Lung (tissue), 12 donors: ENCODE data around the gene RPS14. TPM values are rescaled to one million over a fixed set of nuclear protein-coding genes. Genes with fewer than 3 reads are reported as not detected.
A peak's percentile ranks its signal among the peaks of the same experiment; 100 is the strongest.

ENCODE experiments used
- ATAC-seq: fragments of 200-7000 bp; cut with Tn5 transposase; one replicate; pipeline ENCODE4 v1.9.1; 2020; ENCODE audit warnings: moderate number of reproducible peaks; ENCODE audit not compliant: insufficient read depth, low FRiP score
- DNase-seq, 3 donors: peaks; one replicate each; pipeline ENCODE4 v3.0.0-alpha.2; 2013 to 2017
- H3K27ac ChIP-seq, 2 donors: one replicate each; pipeline ENCODE4 v1.5.1; 2013; ENCODE audit warnings: mild to moderate bottlenecking in 2 of 2, moderate library complexity in 2 of 2, control low read depth in 1 of 2, inconsistent platforms in 1 of 2, low read depth in 1 of 2, low read length in 1 of 2
- H3K27me3 ChIP-seq, 3 donors: one replicate each; pipeline ENCODE4 v1.5.1; 2013; ENCODE audit warnings: low read length in 2 of 3; ENCODE audit not compliant: control insufficient read depth in 3 of 3, insufficient read depth in 3 of 3
- H3K36me3 ChIP-seq, 4 donors: one replicate each; pipeline ENCODE4 v1.5.1; 2013; ENCODE audit warnings: low read length in 4 of 4, mild to moderate bottlenecking in 1 of 4, moderate library complexity in 1 of 4; ENCODE audit not compliant: control insufficient read depth in 4 of 4, insufficient read depth in 4 of 4
- H3K4me1 ChIP-seq, 5 donors: one replicate each; pipeline ENCODE4 v1.5.1; 2013; ENCODE audit warnings: low read length in 5 of 5, mild to moderate bottlenecking in 2 of 5, moderate library complexity in 1 of 5; ENCODE audit not compliant: control insufficient read depth in 5 of 5, insufficient read depth in 5 of 5
- H3K4me3 ChIP-seq: one replicate; pipeline ENCODE4 v1.5.1; 2013; ENCODE audit warnings: mild to moderate bottlenecking, control low read depth, moderate library complexity
- H3K9ac ChIP-seq, 2 donors: one replicate each; pipeline ENCODE4 v1.5.1; 2013; ENCODE audit warnings: low read length in 2 of 2, control low read depth in 1 of 2; ENCODE audit not compliant: insufficient read depth in 1 of 2
- H3K9me3 ChIP-seq, 4 donors: one replicate each; pipeline ENCODE4 v1.5.1; 2013; ENCODE audit warnings: low read length in 3 of 4, mild to moderate bottlenecking in 1 of 4, moderate library complexity in 1 of 4; ENCODE audit not compliant: control insufficient read depth in 4 of 4, insufficient read depth in 3 of 4
- CTCF ChIP-seq: IDR thresholded peaks from 2 replicates; pipeline ENCODE4 v1.5.1; 2012; ENCODE audit warnings: mild to moderate bottlenecking; ENCODE audit errors: control extremely low read depth, extremely low read depth
- WGBS, 2 donors: extraction: QIAGEN DNeasy Blood & Tissue Kit; methylation state at CpG; one replicate each; pipeline ENCODE4 v1.1.7; 2013; 5-methylcytosine and 5-hydroxymethylcytosine counted together
- polyA plus RNA-seq, 2 donors: library from polyadenylated mRNA; stranded (reverse); fragments of 200-250 nt; gene quantifications; one replicate each; pipeline ENCODE4 v1.2.1, GENCODE V29; 2013
- total RNA-seq, 2 donors: library from RNA; depleted of rRNA in 1 of 2; stranded (reverse); fragments of >200 nt in 1 of 2; gene quantifications; one replicate each; pipeline ENCODE4 v1.2.1, GENCODE V29; 2014 to 2021
- donor health status: control.
- donor health status: control.
- donor health status: Bipolar disorder and iron deficiency.
- donor health status: healthy.
- donor health status: DM: yes; HTN: yes; CAD: no.

RPS14 gene
- total and polyA plus RNA-seq, 4 donors = 1,065 to 4,623 (median 2,452) TPM

- Histone ChIP-seq H3K9ac (no peak overlapping the region), H3K27me3 (no peaks in the 10 kb centered on the region), H3K4me3 (no peak overlapping the region), H3K4me1 (peaks cover 0 to 17% (median 4%) of the 10 kb centered on the region in 5 donors), H3K9me3 (no peaks in the 10 kb centered on the region), H3K36me3 (no peaks in the 10 kb centered on the region), H3K27ac (peak overlapping the region; percentile 67 to 75)
- TF ChIP-seq CTCF = no peak
- DNase-seq (peak; percentile 60 to 92 (median 75)), ATAC-seq (no peak)
- WGBS, 2 donors = 51 to 58% methylated on average over 6 of the region's 6 CpGs
Observed at GRCh38 chr5:150464554-150465012, 15.0 kb upstream of the RPS14 start.

GRCh38 chr5:150461231-150461630 lies 11.7 kb upstream of the RPS14 start:
- H3K4me3 ChIP-seq = no peak overlapping the region
- 19 to 57% methylated on average over 2 of the region's 2 CpGs for WGBS, 2 donors
- DNase-seq = no peak

GRCh38 chr5:150460781-150461180 lies 11.2 kb upstream of the RPS14 start:
- DNase-seq = no peak
- H3K4me3 ChIP-seq = no peak overlapping the region
- ATAC-seq = no peak
- WGBS, 2 donors = 51 to 89% methylated on average over 2 of the region's 2 CpGs
- H3K27ac ChIP-seq = peak overlapping the region in 1 of 2 donors; percentile 15
- H3K27me3 ChIP-seq = no peaks in the 10 kb centered on the region
- H3K9me3 ChIP-seq = no peaks in the 10 kb centered on the region
- TF ChIP-seq CTCF = no peak
- H3K4me1 ChIP-seq = peaks cover 0 to 16% (median 4%) of the 10 kb centered on the region in 5 donors
- H3K36me3 ChIP-seq = no peaks in the 10 kb centered on the region
- no peak overlapping the region for H3K9ac ChIP-seq

More at GRCh38 chr5:150461231-150461630, 11.7 kb upstream of the RPS14 start:
- Histone ChIP-seq H3K36me3 (no peaks in the 10 kb centered on the region), H3K9me3 (no peaks in the 10 kb centered on the region), H3K27ac (no peak overlapping the region), H3K9ac (no peak overlapping the region), H3K27me3 (no peaks in the 10 kb centered on the region), H3K4me1 (peaks cover 0 to 17% (median 6%) of the 10 kb centered on the region in 5 donors)
- ATAC-seq = no peak
- no peak for TF ChIP-seq CTCF
